ENCODE results near the gene PTGFRN.
"Not testable (repeated sequence)": the region's sequence is repeated elsewhere in the genome, so short reads cannot be mapped to it uniquely, and the experiment has no call there.

Gene PTGFRN

GRCh38 chr1:116947092-116947860 is 37.6 kb downstream of the PTGFRN start:
- DNase-seq: no peak

- no peak for DNase-seq
These were observed 38.3 kb downstream of the PTGFRN start for GRCh38 chr1:116948046-116948445.

- no peak for DNase-seq
These were observed 38.9 kb downstream of the PTGFRN start for GRCh38 chr1:116948642-116949041.

- no peak for DNase-seq
These were observed 39.7 kb downstream of the PTGFRN start for GRCh38 chr1:116949213-116949985.

GRCh38 chr1:116950517-116951199 is 40.9 kb downstream of the PTGFRN start:
- no peak for DNase-seq

GRCh38 chr1:116951200-116951935 is 41.7 kb downstream of the PTGFRN start:
- no peak for DNase-seq

- no peak for DNase-seq
These were observed 43.1 kb downstream of the PTGFRN start for GRCh38 chr1:116952738-116953275.

GRCh38 chr1:116954440-116954839 is 44.7 kb downstream of the PTGFRN start:
- DNase-seq: no peak

GRCh38 chr1:116956378-116956777 is 46.7 kb downstream of the PTGFRN start:
- no peak for DNase-seq

- no peak for DNase-seq
These were observed 47.9 kb downstream of the PTGFRN start for GRCh38 chr1:116957646-116958045.

GRCh38 chr1:116958110-116958509 is 48.4 kb downstream of the PTGFRN start:
- DNase-seq: no peak

- no peak for DNase-seq
These were observed 49.3 kb downstream of the PTGFRN start for GRCh38 chr1:116958977-116959376.

GRCh38 chr1:116961606-116962005 is 51.9 kb downstream of the PTGFRN start:
- no peak for DNase-seq

- no peak for DNase-seq
These were observed 53.4 kb downstream of the PTGFRN start for GRCh38 chr1:116962987-116963639.

- DNase-seq: no peak
These were observed 57.1 kb downstream of the PTGFRN start for GRCh38 chr1:116966791-116967190.

- DNase-seq: no peak
These were observed 59.0 kb downstream of the PTGFRN start for GRCh38 chr1:116968724-116969123.

- DNase-seq: no peak
These were observed 61.6 kb downstream of the PTGFRN start for GRCh38 chr1:116971258-116971860.

- DNase-seq: no peak
These were observed 62.4 kb downstream of the PTGFRN start for GRCh38 chr1:116971965-116972673.

- DNase-seq: no peak
These were observed 62.9 kb downstream of the PTGFRN start for GRCh38 chr1:116972674-116973030.

GRCh38 chr1:116980309-116980708 is 70.6 kb downstream of the PTGFRN start:
- not testable (repeated sequence) for DNase-seq

GRCh38 chr1:116981521-116982037 is 71.9 kb downstream of the PTGFRN start:
- DNase-seq: no peak

Measured in DMS 273 treated with DMSO at 0.1 percent for 48 hours (cell line).